H1 (cell line): ENCODE measurements around the gene GRPR. TPM values are rescaled to one million over a fixed set of nuclear protein-coding genes. Genes with fewer than 3 reads are reported as not detected.

Experiments
- CREB1 ChIP-seq: IDR thresholded peaks from 2 replicates; pipeline ENCODE4 v1.6.1; 2012; ENCODE audit warnings: inconsistent platforms
- SIX5 ChIP-seq: IDR thresholded peaks from 2 replicates; pipeline ENCODE4 v1.6.1; 2011; ENCODE audit warnings: mild to moderate bottlenecking, low read depth, low read length
- SP2 ChIP-seq: IDR thresholded peaks from 2 replicates; pipeline ENCODE4 v1.6.1; 2012; ENCODE audit warnings: mild to moderate bottlenecking, low read length, inconsistent platforms
- SUZ12 ChIP-seq: fragments of 200-600 bp; sonication (generic); IDR thresholded peaks from 2 replicates; pipeline ENCODE4 v1.6.1; 2012; ENCODE audit warnings: mild to moderate bottlenecking, inconsistent platforms, low read length, moderate library complexity, mixed read lengths
- TAF7 ChIP-seq: optimal IDR thresholded peaks from 2 replicates; pipeline ENCODE3; 2011; ENCODE audit warnings: low read depth, mild to moderate bottlenecking, inconsistent platforms, low read length, moderate library complexity, borderline replicate concordance
- TCF12 ChIP-seq: IDR thresholded peaks from 2 replicates; pipeline ENCODE4 v1.6.1; 2011; ENCODE audit warnings: low read depth, mild to moderate bottlenecking, low read length
- polyA plus RNA-seq, 7 experiments: library from polyadenylated mRNA; depleted of rRNA in 3 of 7; stranded (reverse) in 5 of 7; unstranded in 2 of 7; fragments of >200 nt in 5 of 7; fragments of 200-250 nt in 2 of 7; gene quantifications; 1 replicate in 5 of 7; 2 replicates in 1 of 7; 4 replicates in 1 of 7; pipeline versions ENCODE4 v1.2.1 to v1.2.3, GENCODE V29; 2011 to 2013; ENCODE audit warnings: missing spikeins in 2 of 7, mixed read lengths in 2 of 7
- total RNA-seq: library from RNA; stranded (reverse); fragmentation: NEBNext Ultra II Directional; extraction: Animal tissue kit (Norgen Biotek cat#: 25700); gene quantifications from 2 replicates; pipeline ENCODE4 v1.2.1, GENCODE V29; 2021

GRPR gene
- total and polyA plus RNA-seq, 2 of the 8 experiments (the other 6 are each of a cell fraction or from before 2014, with no cell fraction given) = 18.6 to 78.4 TPM

- TF ChIP-seq SUZ12 (no peak), CREB1 (no peak), SIX5 (no peak), SP2 (no peak), TAF7 (no peak), TCF12 (no peak)
These were observed 65.3 kb downstream of the GRPR start (continued) for GRCh38 chrX:16188687-16189086.
